Progenitor cell of endocrine pancreas (in vitro differentiated cells): ENCODE measurements around the gene CTNNBIP1. TPM values are rescaled to one million over a fixed set of nuclear protein-coding genes. Genes with fewer than 3 reads are reported as not detected.
A peak's percentile ranks its signal among the peaks of the same experiment; 100 is the strongest.
"Not testable (repeated sequence)": the region's sequence is repeated elsewhere in the genome, so short reads cannot be mapped to it uniquely, and the experiment has no call there.

Experiments
- DNase-seq: peaks from one replicate; pipeline ENCODE4 v3.0.0; 2021; ENCODE audit warnings: low spot score; ENCODE audit not compliant: unreplicated experiment
- H3K27ac Mint-ChIP-seq: 2 replicates; pipeline ENCODE4 v1.8.0; 2021; ENCODE audit warnings: mild to moderate bottlenecking, moderate library complexity, mixed read lengths
- H3K27me3 Mint-ChIP-seq: 2 replicates; pipeline ENCODE4 v1.8.0; 2021; ENCODE audit warnings: mixed read lengths
- H3K36me3 Mint-ChIP-seq: 2 replicates; pipeline ENCODE4 v1.8.0; 2022; ENCODE audit warnings: mixed read lengths; ENCODE audit not compliant: insufficient read depth
- H3K4me1 Mint-ChIP-seq: 2 replicates; pipeline ENCODE4 v1.8.0; 2021; ENCODE audit warnings: low read depth, mixed read lengths
- H3K4me3 Mint-ChIP-seq: 2 replicates; pipeline ENCODE4 v1.8.0; 2021; ENCODE audit warnings: low read depth, mild to moderate bottlenecking, moderate library complexity, mixed read lengths
- H3K9me3 Mint-ChIP-seq: 2 replicates; pipeline ENCODE4 v1.8.0; 2021; ENCODE audit warnings: low read depth, mixed read lengths
- CTCF ChIP-seq: fragments of 200-600 bp; sonication (generic); IDR thresholded peaks from one replicate; pipeline ENCODE4 v1.5.0; 2021; ENCODE audit warnings: antibody characterized with exemption, mild to moderate bottlenecking; ENCODE audit not compliant: unreplicated experiment
- total RNA-seq: library from RNA; stranded (reverse); gene quantifications from 2 replicates; pipeline ENCODE4 v1.2.1, GENCODE V29; 2021

The CTNNBIP1 gene
- total RNA-seq, 1 donor from 2014 or later: 79.9 TPM

DNA sequence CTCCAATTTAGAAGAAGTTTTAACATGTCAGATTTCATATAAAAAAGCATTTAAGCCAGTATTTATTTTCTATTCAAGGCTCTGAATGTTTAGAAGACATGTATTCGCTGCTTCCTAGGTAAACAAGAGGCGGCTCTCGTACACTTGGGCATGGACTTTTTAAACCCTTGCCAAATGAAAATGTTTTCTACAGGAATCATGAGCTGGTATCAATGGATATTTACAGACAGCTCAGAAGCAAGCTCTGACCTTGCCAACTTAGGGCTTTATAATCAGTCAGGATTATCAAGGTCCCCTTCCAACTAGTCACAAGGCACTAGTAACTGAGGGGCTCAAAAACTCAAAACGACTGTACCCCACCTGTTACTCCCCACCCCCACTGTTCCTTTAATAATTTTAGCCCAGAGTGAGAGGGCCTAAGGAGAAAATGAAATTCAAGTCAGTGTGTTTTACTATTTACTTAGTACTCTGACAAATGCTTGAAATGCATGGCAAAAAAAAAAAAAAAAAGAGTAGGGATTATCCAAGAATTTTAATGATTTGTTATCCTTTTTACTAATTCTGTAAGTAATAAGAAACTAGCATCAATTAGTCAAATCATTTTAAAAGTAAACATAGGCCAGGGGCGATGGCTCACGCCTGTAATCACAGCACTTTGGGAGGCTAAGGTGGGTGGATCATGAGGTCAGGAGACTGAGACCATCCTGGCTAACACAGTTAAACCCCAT is 98.7 kb downstream of the CTNNBIP1 start:
- no peaks in the 10 kb centered on the region for H3K36me3 Mint-ChIP-seq
- no peak for TF ChIP-seq CTCF
- no peak overlapping the region for H3K27ac Mint-ChIP-seq
- peaks cover 22% of the 10 kb centered on the region for H3K4me1 Mint-ChIP-seq
- no peak overlapping the region for H3K4me3 Mint-ChIP-seq
- no peak for DNase-seq
- H3K9me3 Mint-ChIP-seq: no peaks in the 10 kb centered on the region
- no peaks in the 10 kb centered on the region for H3K27me3 Mint-ChIP-seq

DNA sequence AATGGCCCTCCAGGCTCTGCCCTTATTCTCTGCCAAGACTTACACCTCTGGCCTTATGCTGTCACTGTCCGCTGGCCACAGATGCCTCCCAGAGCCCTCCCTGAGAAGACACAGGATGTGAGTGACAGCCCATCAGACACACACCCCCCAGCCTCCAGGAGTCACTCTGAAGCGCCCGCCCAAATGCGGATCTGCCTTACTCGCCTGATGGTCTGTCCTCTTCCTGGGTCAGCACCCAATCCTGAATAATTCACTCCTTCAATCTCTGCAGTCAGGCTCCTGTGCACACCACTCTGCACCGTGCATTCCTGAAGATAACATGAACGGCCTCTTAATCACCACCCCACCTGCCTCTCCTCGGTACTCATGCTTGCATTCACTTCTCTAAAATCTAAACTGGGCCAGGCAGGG is 101.0 kb downstream of the CTNNBIP1 start:
- Mint-ChIP-seq H3K27ac (peak overlapping the region; percentile 62), H3K27me3 (no peaks in the 10 kb centered on the region), H3K4me3 (no peak overlapping the region), H3K9me3 (no peaks in the 10 kb centered on the region), H3K36me3 (no peaks in the 10 kb centered on the region), H3K4me1 (peaks cover 24% of the 10 kb centered on the region)
- TF ChIP-seq CTCF: no peak
- DNase-seq: no peak

DNA sequence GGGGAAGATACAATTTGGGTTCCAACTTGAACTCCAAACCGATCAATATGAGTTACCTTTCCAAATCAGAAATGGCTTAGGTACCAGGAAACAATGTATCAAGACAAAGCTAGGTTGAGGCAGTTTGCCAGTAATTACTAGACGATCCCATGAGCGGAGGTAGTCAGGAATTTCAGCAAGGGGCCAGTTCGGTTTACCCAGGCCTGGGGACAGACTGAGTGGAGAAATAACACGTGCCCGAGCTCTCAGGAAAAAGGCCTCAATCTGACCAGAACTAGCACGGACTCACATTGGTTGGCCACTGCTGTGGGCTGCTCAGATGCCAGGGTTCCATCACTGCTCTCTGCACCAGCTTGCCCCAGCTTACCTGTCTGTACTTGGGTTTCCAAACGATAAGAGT is 101.6 kb downstream of the CTNNBIP1 start:
- TF ChIP-seq CTCF: no peak

GRCh38 chr1:9807541-9807940 is 102.5 kb downstream of the CTNNBIP1 start:
- no peak for TF ChIP-seq CTCF
- H3K4me3 Mint-ChIP-seq: no peak overlapping the region
- DNase-seq: no peak
- peak overlapping the region; percentile 58 for H3K27ac Mint-ChIP-seq
- no peaks in the 10 kb centered on the region for H3K36me3 Mint-ChIP-seq
- H3K27me3 Mint-ChIP-seq: no peaks in the 10 kb centered on the region
- peaks cover 24% of the 10 kb centered on the region for H3K4me1 Mint-ChIP-seq
- no peaks in the 10 kb centered on the region for H3K9me3 Mint-ChIP-seq

More for the DNA sequence above, 101.6 kb downstream of the CTNNBIP1 start:
- Mint-ChIP-seq H3K4me1 (peaks cover 24% of the 10 kb centered on the region), H3K4me3 (no peak overlapping the region), H3K27ac (no peak overlapping the region), H3K36me3 (no peaks in the 10 kb centered on the region), H3K27me3 (no peaks in the 10 kb centered on the region), H3K9me3 (no peaks in the 10 kb centered on the region)
- no peak for DNase-seq

GRCh38 chr1:9805972-9806371 is 104.1 kb downstream of the CTNNBIP1 start:
- H3K27me3 Mint-ChIP-seq, H3K9me3 Mint-ChIP-seq, H3K27ac Mint-ChIP-seq, H3K4me3 Mint-ChIP-seq, DNase-seq, H3K36me3 Mint-ChIP-seq: not testable (repeated sequence)
- peaks cover 21% of the 10 kb centered on the region for H3K4me1 Mint-ChIP-seq

- Mint-ChIP-seq H3K36me3 (peaks cover 2% of the 10 kb centered on the region), H3K4me3 (no peak overlapping the region), H3K27me3 (no peaks in the 10 kb centered on the region), H3K27ac (peak overlapping the region; percentile 24), H3K9me3 (no peaks in the 10 kb centered on the region), H3K4me1 (peaks cover 22% of the 10 kb centered on the region)
- no peak for DNase-seq
- no peak for TF ChIP-seq CTCF
Measured at GRCh38 chr1:9805006-9805508, 105.0 kb downstream of the CTNNBIP1 start.

DNA sequence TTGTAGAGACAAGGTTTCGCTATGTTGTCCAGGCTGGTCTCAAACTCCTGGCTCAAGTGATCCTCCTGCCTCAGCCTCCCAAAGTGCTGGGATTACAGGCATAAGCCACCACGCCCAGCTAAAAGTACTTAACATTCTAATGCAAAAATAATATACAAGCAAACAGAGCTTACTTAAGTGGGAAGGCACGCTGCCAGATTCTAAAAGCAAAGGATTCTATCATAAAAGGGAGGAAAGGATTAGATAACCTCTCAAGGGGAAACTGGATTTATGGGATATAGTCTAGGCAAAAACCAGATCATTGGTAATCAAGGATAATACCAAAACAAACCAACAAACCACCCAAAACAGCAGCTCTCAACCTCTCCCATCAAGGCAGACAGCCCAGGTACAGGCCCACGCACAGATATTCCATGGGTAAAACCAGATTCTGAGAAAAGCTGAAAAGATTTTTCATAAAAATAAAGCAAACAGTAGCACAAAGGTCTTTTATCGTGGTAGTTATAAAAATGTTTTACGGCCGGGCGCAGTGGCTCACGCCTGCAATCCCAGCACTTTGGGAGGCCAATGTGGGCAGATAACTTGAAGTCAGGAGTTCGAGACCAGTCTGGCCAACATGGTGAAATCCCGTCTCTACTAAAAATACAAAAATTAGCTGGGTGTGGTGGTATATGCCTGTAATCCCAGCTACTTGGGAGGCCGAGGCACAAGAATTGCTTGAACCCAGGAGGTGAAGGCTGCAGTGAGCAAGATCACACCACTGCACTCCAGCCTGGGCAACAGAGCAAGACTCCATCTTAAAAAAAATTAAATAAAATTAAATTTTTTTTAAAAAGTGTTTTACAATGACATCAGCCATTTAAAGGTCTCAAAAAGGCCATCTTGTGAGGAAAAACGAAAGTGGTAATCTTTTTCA is 106.8 kb downstream of the CTNNBIP1 start:
- not testable (repeated sequence) for H3K36me3 Mint-ChIP-seq, H3K9me3 Mint-ChIP-seq, H3K27me3 Mint-ChIP-seq, DNase-seq, H3K27ac Mint-ChIP-seq, H3K4me3 Mint-ChIP-seq
- H3K4me1 Mint-ChIP-seq: peaks cover 18% of the 10 kb centered on the region
